B cell (primary cell): ENCODE data around the gene STK11. TPM values are rescaled to one million over a fixed set of nuclear protein-coding genes. Genes with fewer than 3 reads are reported as not detected.

Experiments
- ATAC-seq: fragments of 200-7000 bp; cut with Tn5 transposase; one replicate; pipeline ENCODE4 v1.10.0; 2021; ENCODE audit warnings: low read depth, mild to moderate bottlenecking, moderate number of reproducible peaks, moderate library complexity
- CTCF ChIA-PET: fragments of 350-600 bp; sonication (Branson Sonifier 250); formaldehyde crosslinking; loops from one replicate; lab custom pipeline; 2021; ENCODE audit warnings: antibody characterized with exemption, inconsistent platforms; lab: Charles Lee
- POLR2A ChIA-PET: fragments of 350-600 bp; sonication (Branson Sonifier 250); formaldehyde crosslinking; loops from one replicate; lab custom pipeline; 2021; ENCODE audit warnings: antibody characterized with exemption; lab: Charles Lee
- DNase-seq: peaks from one replicate; pipeline ENCODE4 v3.0.0; 2013
- H2AFZ ChIP-seq: 2 replicates; pipeline ENCODE4 v1.6.1; 2012; ENCODE audit warnings: mild to moderate bottlenecking, low read depth, low read length; ENCODE audit not compliant: insufficient read depth, poor library complexity, severe bottlenecking
- H3K27ac ChIP-seq, 2 donors: 1 replicate in 1 of 2; 2 replicates in 1 of 2; pipeline ENCODE4 v1.5.1; 2012 to 2013; ENCODE audit warnings: low read length in 2 of 2, mild to moderate bottlenecking in 2 of 2, moderate library complexity in 1 of 2
- H3K27me3 ChIP-seq, 4 experiments: fragments of 200-600 bp in 1 of 4; sonication (generic) in 1 of 4; replicated peaks in 1 of 4; 1 replicate in 2 of 4; 2 replicates in 2 of 4; pipeline versions ENCODE4 v1.6.1 to v1.7.0; 2013 to 2016; ENCODE audit warnings: low read length in 3 of 4, mild to moderate bottlenecking in 2 of 4, mixed read lengths in 1 of 4, moderate library complexity in 1 of 4; ENCODE audit not compliant: insufficient read depth in 4 of 4, control insufficient read depth in 3 of 4; ENCODE audit errors: control extremely low read depth in 1 of 4
- H3K36me3 ChIP-seq, 2 experiments: replicated peaks in 1 of 2; 1 replicate in 1 of 2; 2 replicates in 1 of 2; pipeline versions ENCODE4 v1.6.1 to v1.7.1; 2013; ENCODE audit warnings: low read length in 1 of 2; ENCODE audit not compliant: insufficient read depth in 2 of 2, control insufficient read depth in 1 of 2; ENCODE audit errors: control extremely low read depth in 1 of 2, extremely low read depth in 1 of 2
- H3K4me1 ChIP-seq, 2 donors: fragments of 200-600 bp in 1 of 2; sonication (generic) in 1 of 2; 1 replicate in 1 of 2; 2 replicates in 1 of 2; pipeline versions ENCODE4 v1.5.1 to v1.6.1; 2013 to 2017; ENCODE audit warnings: low read length in 2 of 2; ENCODE audit not compliant: control insufficient read depth in 2 of 2, insufficient read depth in 2 of 2
- H3K4me2 ChIP-seq: replicated peaks from 2 replicates; pipeline ENCODE3; 2012; ENCODE audit warnings: mild to moderate bottlenecking, low read depth, low read length; ENCODE audit not compliant: poor library complexity, severe bottlenecking
- H3K4me3 ChIP-seq, 5 experiments: fragments of 200-600 bp in 1 of 5; sonication (generic) in 1 of 5; 1 replicate in 3 of 5; 2 replicates in 2 of 5; pipeline versions ENCODE4 v1.5.1 to v1.7.0; 2011 to 2016; ENCODE audit warnings: low read length in 4 of 5, mild to moderate bottlenecking in 4 of 5, low read depth in 2 of 5, control low read depth in 1 of 5, moderate library complexity in 1 of 5; ENCODE audit not compliant: insufficient read depth in 1 of 5; ENCODE audit errors: control extremely low read depth in 1 of 5, extremely low read depth in 1 of 5
- H3K79me2 ChIP-seq: fragments of 200-600 bp; sonication (generic); one replicate; pipeline ENCODE4 v1.6.0; 2016; ENCODE audit warnings: low read length; ENCODE audit not compliant: control insufficient read depth, insufficient read depth
- H3K9ac ChIP-seq: fragments of 200-600 bp; sonication (generic); 2 replicates; pipeline ENCODE4 v1.6.1; 2017; ENCODE audit warnings: mild to moderate bottlenecking, low read length, moderate library complexity
- H3K9me3 ChIP-seq, 3 donors: one replicate each; pipeline versions ENCODE4 v1.6.1 to v1.7.1; 2013; ENCODE audit warnings: low read length in 2 of 3; ENCODE audit not compliant: control insufficient read depth in 2 of 3, insufficient read depth in 1 of 3; ENCODE audit errors: control extremely low read depth in 1 of 3
- H4K20me1 ChIP-seq: 2 replicates; pipeline ENCODE4 v1.6.0; 2012; ENCODE audit warnings: mild to moderate bottlenecking, low read length; ENCODE audit not compliant: insufficient read depth, control insufficient read depth, poor library complexity, severe bottlenecking
- H3K27ac Mint-ChIP-seq: one replicate; pipeline ENCODE4 v1.8.0; 2021; ENCODE audit warnings: mixed read lengths
- H3K27me3 Mint-ChIP-seq: one replicate; pipeline ENCODE4 v1.8.0; 2021; ENCODE audit warnings: mixed read lengths
- H3K4me1 Mint-ChIP-seq: one replicate; pipeline ENCODE4 v1.8.0; 2021; ENCODE audit warnings: mixed read lengths
- H3K4me3 Mint-ChIP-seq: one replicate; pipeline ENCODE4 v1.8.0; 2021; ENCODE audit warnings: mixed read lengths
- H3K9me3 Mint-ChIP-seq: one replicate; pipeline ENCODE4 v1.8.0; 2022; ENCODE audit warnings: mixed read lengths; ENCODE audit not compliant: insufficient read depth
- CTCF ChIP-seq: fragments of 200-600 bp; IDR thresholded peaks from one replicate; pipeline ENCODE4 v1.8.0; 2022; ENCODE audit warnings: antibody characterized with exemption, mild to moderate bottlenecking
- EZH2 ChIP-seq: IDR thresholded peaks from 2 replicates; pipeline ENCODE4 v1.6.1; 2012; ENCODE audit warnings: borderline replicate concordance, low read depth, mild to moderate bottlenecking, moderate library complexity, low read length; ENCODE audit not compliant: insufficient read depth, poor library complexity, severe bottlenecking
- whole genome bisulfite sequencing: methylation state at CpG from one replicate; pipeline ENCODE4 v1.1.5; 2013; ENCODE audit warnings: missing lambda C conversion rate; ENCODE audit not compliant: insufficient coverage; 5-methylcytosine and 5-hydroxymethylcytosine counted together
- intact Hi-C: fragments of 100-400 bp; cut with micrococcal nuclease; formaldehyde crosslinking; loops from one replicate; pipeline ENCODE4 v1.10.0; 2022
- polyA plus RNA-seq: library from polyadenylated mRNA; depleted of rRNA; stranded (reverse); fragments of >200 nt; gene quantifications from 2 replicates; pipeline ENCODE4 v1.2.3, GENCODE V29; 2012
- total RNA-seq, 2 donors: library from RNA; stranded (reverse); fragments of 120-200 nt in 1 of 2; gene quantifications; 1 replicate in 1 of 2; 2 replicates in 1 of 2; pipeline versions ENCODE4 v1.2.3 to v1.2.4, GENCODE V29; 2013 to 2022

The STK11 gene
- total and polyA plus RNA-seq, 2 donors (not counting 1 experiment from before 2014, with no cell fraction given) = 87.9 to 89.9 TPM

- Histone ChIP-seq H3K4me1 (no peaks in the 10 kb centered on the region), H3K27ac (no peak overlapping the region), H3K4me2 (no peak overlapping the region), H3K9ac (no peak overlapping the region), H3K36me3 (peaks cover 0 to 5% of the 10 kb centered on the region in 2 experiments), H3K9me3 (no peaks in the 10 kb centered on the region), H2AFZ (no peak overlapping the region), H3K27me3 (peaks cover 0 to 3% (median under 1%) of the 10 kb centered on the region in 4 experiments), H4K20me1 (peaks cover 6% of the 10 kb centered on the region), H3K4me3 (no peak overlapping the region), H3K79me2 (no peaks in the 10 kb centered on the region)
- Mint-ChIP-seq H3K27me3 (no peaks in the 10 kb centered on the region), H3K9me3 (no peaks in the 10 kb centered on the region), H3K27ac (peak overlapping the region; percentile 20), H3K4me3 (no peak overlapping the region), H3K4me1 (no peaks in the 10 kb centered on the region)
- no peak for ATAC-seq
- intact Hi-C loops = no loop called here
- TF ChIP-seq CTCF = no peak
- TF ChIP-seq EZH2 = no peak
- CTCF ChIA-PET = no interaction called here
- WGBS = 90% methylated on average over 32 of the region's 38 CpGs
- DNase-seq = no peak
- POLR2A ChIA-PET = no interaction called here
Measured at GRCh38 chr19:1230783-1231489, 25.4 kb downstream of the STK11 start.
